HG03565 (cell line): ENCODE measurements around the gene ARF5.

Source experiments
- ATAC-seq: cut with Tn5 transposase; IDR thresholded peaks from one replicate; pipeline ENCODE4 v1.9.1; 2021; ENCODE audit warnings: mild to moderate bottlenecking, moderate library complexity; ENCODE audit not compliant: unreplicated experiment

The ARF5 gene

DNA sequence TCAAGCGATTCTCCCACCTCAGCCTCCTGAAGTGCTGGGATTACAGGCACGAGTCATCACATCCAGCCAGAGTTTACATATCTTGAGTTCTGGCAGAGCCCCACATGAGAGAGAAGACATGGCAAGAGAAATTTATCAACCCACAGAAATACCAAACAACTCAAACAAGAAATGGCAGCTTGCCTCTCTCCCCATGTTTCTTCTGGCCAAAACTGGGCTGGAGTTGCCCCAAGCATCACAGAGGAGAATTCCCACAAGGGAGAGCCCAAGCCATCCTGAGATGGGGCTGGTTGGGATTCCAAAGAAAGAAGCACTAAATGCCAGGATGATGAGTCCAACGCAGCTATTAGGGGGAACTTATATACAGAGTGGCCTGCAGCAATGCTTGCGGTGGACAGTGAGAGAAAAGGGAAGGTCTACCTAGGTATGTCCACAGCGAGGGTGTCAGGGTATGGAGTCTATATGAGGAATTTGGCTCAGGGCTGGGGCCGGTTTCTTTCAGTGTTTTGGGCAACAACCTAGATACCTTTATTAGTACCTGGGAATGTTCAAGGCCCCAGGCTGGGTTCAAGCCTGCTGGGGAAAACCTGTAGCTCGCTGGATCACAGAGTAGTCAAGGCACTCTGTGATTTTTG is 44.2 kb downstream of the ARF5 start:
- no peak for ATAC-seq

DNA sequence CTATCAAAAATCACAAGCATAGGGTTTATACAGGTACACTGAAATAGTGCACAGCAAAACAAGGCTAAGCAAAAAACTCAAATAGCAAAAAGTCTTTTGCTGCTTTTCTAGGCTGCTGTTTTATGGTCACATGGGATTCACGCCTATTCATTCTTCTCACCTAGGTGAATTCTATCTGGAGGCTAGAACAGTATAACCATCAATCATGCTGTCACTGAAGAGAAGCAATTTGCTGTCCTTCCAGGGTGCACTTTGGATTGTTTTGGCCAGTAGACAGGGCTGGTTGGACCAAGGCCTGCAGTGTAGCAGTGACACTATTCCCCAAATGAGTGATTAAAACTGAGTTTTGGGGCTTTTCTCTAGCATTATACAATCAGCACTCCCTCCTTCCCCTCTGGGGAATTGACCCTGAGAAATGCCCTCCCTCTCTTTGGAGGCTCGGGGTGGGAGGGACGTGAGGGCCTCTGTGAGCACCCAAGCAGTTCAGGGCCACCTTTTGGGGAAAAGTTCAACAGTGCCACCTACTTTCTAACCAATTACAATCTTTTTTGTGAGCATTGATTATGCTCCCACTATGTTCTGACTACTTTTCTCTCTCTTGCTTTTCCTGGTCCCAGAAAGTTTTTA is 47.6 kb downstream of the ARF5 start:
- no peak for ATAC-seq

DNA sequence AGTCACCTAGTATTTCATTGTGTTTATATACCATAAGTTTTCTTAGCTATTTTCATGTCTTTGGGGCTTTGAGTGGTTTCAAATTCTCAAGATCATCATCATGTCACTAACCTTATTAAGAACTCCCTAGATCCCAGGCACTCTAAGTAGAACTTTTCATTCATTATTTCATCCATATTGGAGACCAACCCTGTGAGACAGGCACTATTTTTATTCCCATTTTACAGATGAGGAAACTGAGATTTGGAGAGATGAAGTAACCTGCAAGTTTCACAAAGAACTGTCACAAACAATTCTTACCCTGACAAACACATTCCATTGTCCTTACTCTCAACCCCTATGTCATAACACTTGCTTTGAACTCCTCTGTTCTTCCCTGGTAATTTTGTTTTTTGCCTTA is 50.0 kb downstream of the ARF5 start:
- ATAC-seq: no peak
